SK-N-SH (cell line): Measurements from ENCODE around the gene SCD5. TPM values are rescaled to one million over a fixed set of nuclear protein-coding genes. Genes with fewer than 3 reads are reported as not detected.

Experiments
- CTCF ChIA-PET: fragments of 300-600, 350-600 bp; formaldehyde crosslinking; extraction: SDS; loops from one replicate; lab custom pipeline; 2021; lab: Yijun Ruan, JAX
- POLR2A ChIA-PET: fragments of 350-600 bp; sonication (Branson Sonifier 250); formaldehyde crosslinking; extraction: SDS; loops from one replicate; lab custom pipeline; 2020; ENCODE audit warnings: antibody characterized with exemption, inconsistent platforms; lab: Yijun Ruan, JAX
- DNase-seq: peaks from one replicate; pipeline ENCODE4 v3.0.0; 2012
- H2AFZ ChIP-seq: fragments of 200-600 bp; sonication (generic); 2 replicates; pipeline ENCODE4 v1.8.1; 2016; ENCODE audit warnings: antibody characterized with exemption, mild to moderate bottlenecking, low read depth
- H3F3A ChIP-seq: fragments of 200-600 bp; sonication (generic); replicated peaks from 2 replicates; pipeline ENCODE3; 2016; ENCODE audit warnings: antibody characterized with exemption, mild to moderate bottlenecking; ENCODE audit not compliant: insufficient read depth
- H3K27ac ChIP-seq, 2 experiments: fragments of 200-500 bp in 1 of 2; fragments of 200-600 bp in 1 of 2; sonication (Bioruptor generic) in 1 of 2; sonication (generic), shearing (Covaris generic) in 1 of 2; 2 replicates each; pipeline versions ENCODE4 v1.5.1 to v1.6.1; 2014 to 2016; ENCODE audit warnings: low read depth in 2 of 2, inconsistent platforms in 1 of 2, low read length in 1 of 2, mild to moderate bottlenecking in 1 of 2, mixed read lengths in 1 of 2
- H3K27me3 ChIP-seq: fragments of 200-600 bp; sonication (generic), shearing (Covaris generic); 2 replicates; pipeline ENCODE4 v1.6.1; 2016; ENCODE audit warnings: mixed run types; ENCODE audit not compliant: insufficient read depth
- H3K36me3 ChIP-seq, 2 experiments: fragments of 200-500 bp in 1 of 2; fragments of 200-600 bp in 1 of 2; sonication (Bioruptor generic) in 1 of 2; sonication (generic) in 1 of 2; replicated peaks in 1 of 2; 2 replicates each; pipeline versions ENCODE3 to v1.5.1; 2014 to 2016; ENCODE audit warnings: low read length in 1 of 2, mild to moderate bottlenecking in 1 of 2; ENCODE audit not compliant: insufficient read depth in 2 of 2, control insufficient read depth in 1 of 2
- H3K4me1 ChIP-seq, 2 experiments: fragments of 200-500 bp in 1 of 2; fragments of 200-600 bp in 1 of 2; sonication (Bioruptor generic) in 1 of 2; sonication (generic), shearing (Covaris generic) in 1 of 2; 2 replicates each; pipeline versions ENCODE4 v1.5.1 to v1.6.1; 2014 to 2016; ENCODE audit warnings: low read depth in 1 of 2, low read length in 1 of 2, mixed run types in 1 of 2; ENCODE audit not compliant: insufficient read depth in 2 of 2, control insufficient read depth in 1 of 2
- H3K4me2 ChIP-seq: fragments of 200-600 bp; sonication (generic), shearing (Covaris generic); 2 replicates; pipeline ENCODE4 v1.6.1; 2017; ENCODE audit warnings: mixed run types
- H3K4me3 ChIP-seq, 2 experiments: fragments of 200-500 bp in 1 of 2; fragments of 200-600 bp in 1 of 2; sonication (Bioruptor generic) in 1 of 2; sonication (generic), shearing (Covaris generic) in 1 of 2; 2 replicates each; pipeline versions ENCODE4 v1.5.1 to v1.8.1; 2014 to 2016; ENCODE audit warnings: low read depth in 2 of 2, inconsistent platforms in 1 of 2, low read length in 1 of 2, mild to moderate bottlenecking in 1 of 2, mixed read lengths in 1 of 2, moderate library complexity in 1 of 2
- H3K79me2 ChIP-seq: fragments of 200-600 bp; sonication (generic); 2 replicates; pipeline ENCODE4 v1.8.1; 2017; ENCODE audit warnings: mild to moderate bottlenecking; ENCODE audit not compliant: insufficient read depth
- H3K9ac ChIP-seq: fragments of 200-600 bp; sonication (generic); 2 replicates; pipeline ENCODE4 v1.6.1; 2017; ENCODE audit warnings: mixed run types
- H3K9me2 ChIP-seq: fragments of 200-600 bp; sonication (generic); 2 replicates; pipeline ENCODE4 v1.6.1; 2017; ENCODE audit warnings: mixed run types
- H3K9me3 ChIP-seq: fragments of 200-600 bp; sonication (generic); 2 replicates; pipeline ENCODE4 v1.6.1; 2017; ENCODE audit warnings: mixed run types, mild to moderate bottlenecking, moderate library complexity
- H4K20me1 ChIP-seq: fragments of 200-600 bp; sonication (generic); 2 replicates; pipeline ENCODE4 v1.6.1; 2017; ENCODE audit warnings: mild to moderate bottlenecking, mixed run types; ENCODE audit not compliant: insufficient read depth
- ELF1 ChIP-seq: IDR thresholded peaks from 2 replicates; pipeline ENCODE4 v1.4.0; 2012
- EZH2phosphoT487 ChIP-seq: fragments of 200-600 bp; sonication (generic); IDR thresholded peaks from 2 replicates; pipeline ENCODE4 v1.6.1; 2017; ENCODE audit warnings: low read depth, mixed run types, mild to moderate bottlenecking, antibody characterized with exemption, moderate library complexity, borderline replicate concordance
- GATA2 ChIP-seq: sonication (generic); formaldehyde crosslinking; IDR thresholded peaks from 2 replicates; pipeline ENCODE4 v1.5.0; 2020; ENCODE audit warnings: mild to moderate bottlenecking, missing genetic modification reagents
- MEF2A ChIP-seq: IDR thresholded peaks from 2 replicates; pipeline ENCODE4 v1.4.0; 2012; ENCODE audit warnings: low read depth, borderline replicate concordance
- MXI1 ChIP-seq: IDR thresholded peaks from 2 replicates; pipeline ENCODE4 v1.6.1; 2012; ENCODE audit warnings: mild to moderate bottlenecking, low read depth, low read length, improper control_type of control experiment
- RFX5 ChIP-seq: IDR thresholded peaks from 2 replicates; pipeline ENCODE4 v1.6.1; 2012; ENCODE audit warnings: mild to moderate bottlenecking, improper control_type of control experiment, low read length
- RXRA ChIP-seq: IDR thresholded peaks from 2 replicates; pipeline ENCODE4 v1.4.0; 2012; ENCODE audit warnings: low read depth, mild to moderate bottlenecking, borderline replicate concordance
- SIN3A ChIP-seq: IDR thresholded peaks from 2 replicates; pipeline ENCODE4 v1.6.1; 2012; ENCODE audit warnings: low read depth, mild to moderate bottlenecking, low read length, moderate library complexity, borderline replicate concordance
- SMC3 ChIP-seq: IDR thresholded peaks from 2 replicates; pipeline ENCODE4 v1.6.1; 2012; ENCODE audit warnings: low read depth, low read length, improper control_type of control experiment
- TCF12 ChIP-seq: IDR thresholded peaks from 2 replicates; pipeline ENCODE4 v1.4.0; 2012
- TEAD4 ChIP-seq: IDR thresholded peaks from 2 replicates; pipeline ENCODE4 v1.4.0; 2012; ENCODE audit warnings: mild to moderate bottlenecking, borderline replicate concordance; ENCODE audit not compliant: insufficient read depth
- YY1 ChIP-seq: IDR thresholded peaks from 2 replicates; pipeline ENCODE4 v1.4.0; 2012; ENCODE audit warnings: low read depth, mild to moderate bottlenecking
- WGBS: methylation state at CpG from one replicate; pipeline ENCODE4 v1.1.6; 2017; ENCODE audit warnings: low lambda C conversion rate; 5-methylcytosine and 5-hydroxymethylcytosine counted together
- polyA plus RNA-seq, 3 experiments: library from polyadenylated mRNA; depleted of rRNA; stranded (reverse); fragments of >200 nt; gene quantifications; 2 replicates each; pipeline ENCODE4 v1.2.3, GENCODE V29; 2012
- TF ChIP-seq, protein P1 (sequence below): IDR thresholded peaks from 2 replicates; pipeline ENCODE4 v1.4.0; 2012; ENCODE audit warnings: low read depth
- TF ChIP-seq, protein P2 (sequence below): IDR thresholded peaks from 2 replicates; pipeline ENCODE4 v1.6.1; 2012; ENCODE audit warnings: mild to moderate bottlenecking, low read depth, low read length, moderate library complexity
- TF ChIP-seq, protein P3 (sequence below): IDR thresholded peaks from 2 replicates; pipeline ENCODE4; 2012
- TF ChIP-seq, protein P4 (sequence below): fragments of 150-350 bp; IDR thresholded peaks from 2 replicates; pipeline ENCODE4 v1.6.1; 2017; ENCODE audit warnings: antibody characterized with exemption, low read length, low read depth, borderline replicate concordance
- TF ChIP-seq, protein P5 (sequence below): IDR thresholded peaks from 2 replicates; pipeline ENCODE4 v1.4.0; 2012; ENCODE audit warnings: low read depth, borderline replicate concordance
- TF ChIP-seq, protein P6 (sequence below): fragments of 200-600 bp; sonication (generic); IDR thresholded peaks from 2 replicates; pipeline ENCODE4 v1.6.1; 2017; ENCODE audit warnings: antibody characterized with exemption, mild to moderate bottlenecking, moderate library complexity

Gene SCD5
- polyA plus RNA-seq, 1 of the 3 experiments (the other 2 are of a cell fraction) = 23.7 TPM

DNA sequence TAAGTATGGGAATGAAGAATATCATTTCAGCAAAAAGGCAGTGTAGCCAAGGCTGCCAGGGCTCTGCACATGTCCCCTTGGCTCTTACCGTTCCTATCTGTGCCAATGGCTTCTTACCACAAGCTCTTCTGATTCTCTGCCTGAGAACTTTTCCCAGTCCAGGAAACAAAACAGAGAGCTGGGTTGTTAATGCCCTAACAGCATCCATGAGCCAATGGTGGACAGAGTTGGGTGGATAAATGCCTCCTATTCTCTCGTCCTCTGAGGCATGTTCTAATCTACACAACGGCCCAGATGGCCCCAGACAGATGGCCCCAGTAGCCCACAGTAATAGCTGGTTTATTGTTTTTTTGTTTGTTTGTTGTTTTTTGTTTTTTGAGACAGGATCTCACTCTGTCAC, 28.0 kb downstream of the SCD5 start:
- TF ChIP-seq, protein P1, sequence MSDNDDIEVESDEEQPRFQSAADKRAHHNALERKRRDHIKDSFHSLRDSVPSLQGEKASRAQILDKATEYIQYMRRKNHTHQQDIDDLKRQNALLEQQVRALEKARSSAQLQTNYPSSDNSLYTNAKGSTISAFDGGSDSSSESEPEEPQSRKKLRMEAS = no peak
- TF ChIP-seq GATA2 (no peak), MEF2A (no peak), ELF1 (no peak), SMC3 (no peak), TEAD4 (no peak), EZH2phosphoT487 (no peak), YY1 (no peak), SIN3A (no peak), RXRA (no peak), RFX5 (no peak), MXI1 (no peak), TCF12 (no peak)
- TF ChIP-seq, protein P2, sequence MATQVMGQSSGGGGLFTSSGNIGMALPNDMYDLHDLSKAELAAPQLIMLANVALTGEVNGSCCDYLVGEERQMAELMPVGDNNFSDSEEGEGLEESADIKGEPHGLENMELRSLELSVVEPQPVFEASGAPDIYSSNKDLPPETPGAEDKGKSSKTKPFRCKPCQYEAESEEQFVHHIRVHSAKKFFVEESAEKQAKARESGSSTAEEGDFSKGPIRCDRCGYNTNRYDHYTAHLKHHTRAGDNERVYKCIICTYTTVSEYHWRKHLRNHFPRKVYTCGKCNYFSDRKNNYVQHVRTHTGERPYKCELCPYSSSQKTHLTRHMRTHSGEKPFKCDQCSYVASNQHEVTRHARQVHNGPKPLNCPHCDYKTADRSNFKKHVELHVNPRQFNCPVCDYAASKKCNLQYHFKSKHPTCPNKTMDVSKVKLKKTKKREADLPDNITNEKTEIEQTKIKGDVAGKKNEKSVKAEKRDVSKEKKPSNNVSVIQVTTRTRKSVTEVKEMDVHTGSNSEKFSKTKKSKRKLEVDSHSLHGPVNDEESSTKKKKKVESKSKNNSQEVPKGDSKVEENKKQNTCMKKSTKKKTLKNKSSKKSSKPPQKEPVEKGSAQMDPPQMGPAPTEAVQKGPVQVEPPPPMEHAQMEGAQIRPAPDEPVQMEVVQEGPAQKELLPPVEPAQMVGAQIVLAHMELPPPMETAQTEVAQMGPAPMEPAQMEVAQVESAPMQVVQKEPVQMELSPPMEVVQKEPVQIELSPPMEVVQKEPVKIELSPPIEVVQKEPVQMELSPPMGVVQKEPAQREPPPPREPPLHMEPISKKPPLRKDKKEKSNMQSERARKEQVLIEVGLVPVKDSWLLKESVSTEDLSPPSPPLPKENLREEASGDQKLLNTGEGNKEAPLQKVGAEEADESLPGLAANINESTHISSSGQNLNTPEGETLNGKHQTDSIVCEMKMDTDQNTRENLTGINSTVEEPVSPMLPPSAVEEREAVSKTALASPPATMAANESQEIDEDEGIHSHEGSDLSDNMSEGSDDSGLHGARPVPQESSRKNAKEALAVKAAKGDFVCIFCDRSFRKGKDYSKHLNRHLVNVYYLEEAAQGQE = no peak
- TF ChIP-seq, protein P3, sequence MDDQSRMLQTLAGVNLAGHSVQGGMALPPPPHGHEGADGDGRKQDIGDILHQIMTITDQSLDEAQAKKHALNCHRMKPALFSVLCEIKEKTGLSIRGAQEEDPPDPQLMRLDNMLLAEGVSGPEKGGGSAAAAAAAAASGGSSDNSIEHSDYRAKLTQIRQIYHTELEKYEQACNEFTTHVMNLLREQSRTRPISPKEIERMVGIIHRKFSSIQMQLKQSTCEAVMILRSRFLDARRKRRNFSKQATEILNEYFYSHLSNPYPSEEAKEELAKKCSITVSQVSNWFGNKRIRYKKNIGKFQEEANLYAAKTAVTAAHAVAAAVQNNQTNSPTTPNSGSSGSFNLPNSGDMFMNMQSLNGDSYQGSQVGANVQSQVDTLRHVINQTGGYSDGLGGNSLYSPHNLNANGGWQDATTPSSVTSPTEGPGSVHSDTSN = no peak
- TF ChIP-seq, protein P4, sequence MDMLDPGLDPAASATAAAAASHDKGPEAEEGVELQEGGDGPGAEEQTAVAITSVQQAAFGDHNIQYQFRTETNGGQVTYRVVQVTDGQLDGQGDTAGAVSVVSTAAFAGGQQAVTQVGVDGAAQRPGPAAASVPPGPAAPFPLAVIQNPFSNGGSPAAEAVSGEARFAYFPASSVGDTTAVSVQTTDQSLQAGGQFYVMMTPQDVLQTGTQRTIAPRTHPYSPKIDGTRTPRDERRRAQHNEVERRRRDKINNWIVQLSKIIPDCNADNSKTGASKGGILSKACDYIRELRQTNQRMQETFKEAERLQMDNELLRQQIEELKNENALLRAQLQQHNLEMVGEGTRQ = no peak
- TF ChIP-seq, protein P5, sequence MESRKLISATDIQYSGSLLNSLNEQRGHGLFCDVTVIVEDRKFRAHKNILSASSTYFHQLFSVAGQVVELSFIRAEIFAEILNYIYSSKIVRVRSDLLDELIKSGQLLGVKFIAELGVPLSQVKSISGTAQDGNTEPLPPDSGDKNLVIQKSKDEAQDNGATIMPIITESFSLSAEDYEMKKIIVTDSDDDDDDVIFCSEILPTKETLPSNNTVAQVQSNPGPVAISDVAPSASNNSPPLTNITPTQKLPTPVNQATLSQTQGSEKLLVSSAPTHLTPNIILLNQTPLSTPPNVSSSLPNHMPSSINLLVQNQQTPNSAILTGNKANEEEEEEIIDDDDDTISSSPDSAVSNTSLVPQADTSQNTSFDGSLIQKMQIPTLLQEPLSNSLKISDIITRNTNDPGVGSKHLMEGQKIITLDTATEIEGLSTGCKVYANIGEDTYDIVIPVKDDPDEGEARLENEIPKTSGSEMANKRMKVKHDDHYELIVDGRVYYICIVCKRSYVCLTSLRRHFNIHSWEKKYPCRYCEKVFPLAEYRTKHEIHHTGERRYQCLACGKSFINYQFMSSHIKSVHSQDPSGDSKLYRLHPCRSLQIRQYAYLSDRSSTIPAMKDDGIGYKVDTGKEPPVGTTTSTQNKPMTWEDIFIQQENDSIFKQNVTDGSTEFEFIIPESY = no peak
- TF ChIP-seq, protein P6, sequence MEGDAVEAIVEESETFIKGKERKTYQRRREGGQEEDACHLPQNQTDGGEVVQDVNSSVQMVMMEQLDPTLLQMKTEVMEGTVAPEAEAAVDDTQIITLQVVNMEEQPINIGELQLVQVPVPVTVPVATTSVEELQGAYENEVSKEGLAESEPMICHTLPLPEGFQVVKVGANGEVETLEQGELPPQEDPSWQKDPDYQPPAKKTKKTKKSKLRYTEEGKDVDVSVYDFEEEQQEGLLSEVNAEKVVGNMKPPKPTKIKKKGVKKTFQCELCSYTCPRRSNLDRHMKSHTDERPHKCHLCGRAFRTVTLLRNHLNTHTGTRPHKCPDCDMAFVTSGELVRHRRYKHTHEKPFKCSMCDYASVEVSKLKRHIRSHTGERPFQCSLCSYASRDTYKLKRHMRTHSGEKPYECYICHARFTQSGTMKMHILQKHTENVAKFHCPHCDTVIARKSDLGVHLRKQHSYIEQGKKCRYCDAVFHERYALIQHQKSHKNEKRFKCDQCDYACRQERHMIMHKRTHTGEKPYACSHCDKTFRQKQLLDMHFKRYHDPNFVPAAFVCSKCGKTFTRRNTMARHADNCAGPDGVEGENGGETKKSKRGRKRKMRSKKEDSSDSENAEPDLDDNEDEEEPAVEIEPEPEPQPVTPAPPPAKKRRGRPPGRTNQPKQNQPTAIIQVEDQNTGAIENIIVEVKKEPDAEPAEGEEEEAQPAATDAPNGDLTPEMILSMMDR = no peak
- peaks cover 11% of the 10 kb centered on the region; the same call in 1 of the 2 replicates for H3K9me3 ChIP-seq
- no peak overlapping the region for H2AFZ ChIP-seq
- peaks cover 6% of the 10 kb centered on the region for H3F3A ChIP-seq
- 72% methylated on average over 3 of the region's 3 CpGs for WGBS
- H3K9me2 ChIP-seq = no peaks in the 10 kb centered on the region
- H4K20me1 ChIP-seq = no peaks in the 10 kb centered on the region
- no peaks in the 10 kb centered on the region for H3K27me3 ChIP-seq
- no peak overlapping the region for H3K9ac ChIP-seq
- no peak overlapping the region for H3K4me3 ChIP-seq
- H3K4me2 ChIP-seq = no peak overlapping the region
- H3K4me1 ChIP-seq = peaks cover 5 to 8% of the 10 kb centered on the region in 2 experiments; a peak in 2 of 4 replicates
- no peak overlapping the region for H3K27ac ChIP-seq
- CTCF ChIA-PET = interaction anchor here (0.8 to 1.5 kb wide), 4 partner anchors 14 to 46 kb away, joined by 3 read pairs; partner anchors contain the start of gene SCD5
- H3K79me2 ChIP-seq = peaks cover 42% of the 10 kb centered on the region
- peak; percentile 40 for DNase-seq
- POLR2A ChIA-PET = interaction anchor here (0.6 to 1.2 kb wide), 2 partner anchors 14 to 243 kb away, joined by 3 read pairs; no protein-coding TSS in a partner anchor
- peaks cover 0 to 13% of the 10 kb centered on the region in 2 experiments for H3K36me3 ChIP-seq
